HEK293 (cell line): ENCODE measurements around the gene RHOBTB3.

Experiments
- CTCF ChIA-PET: fragments of 350-600 bp; formaldehyde crosslinking; extraction: SDS; loops from one replicate; lab custom pipeline; 2021; ENCODE audit warnings: antibody characterized with exemption; lab: Yijun Ruan, JAX
- POLR2A ChIA-PET: fragments of 300-600 bp; formaldehyde crosslinking; extraction: SDS; loops from one replicate; lab custom pipeline; 2020; ENCODE audit warnings: antibody characterized with exemption, inconsistent platforms; lab: Yijun Ruan, JAX
- H3K27ac ChIP-seq: fragments of 200-500 bp; sonication (Bioruptor generic); 2 replicates; pipeline ENCODE4 v1.5.1; 2014; ENCODE audit warnings: low read depth, low read length, control low read depth, inconsistent platforms; ENCODE audit errors: extremely low read depth
- H3K36me3 ChIP-seq, 2 experiments: fragments of 200-500 bp in 1 of 2; sonication (Bioruptor generic) in 1 of 2; 1 replicate in 1 of 2; 2 replicates in 1 of 2; pipeline ENCODE4 v1.5.1; 2014 to 2017; ENCODE audit warnings: inconsistent platforms in 2 of 2, low read length in 2 of 2; ENCODE audit not compliant: control insufficient read depth in 2 of 2, insufficient read depth in 1 of 2
- H3K4me1 ChIP-seq: fragments of 200-500 bp; sonication (Bioruptor generic); 2 replicates; pipeline ENCODE4 v1.5.1; 2014; ENCODE audit warnings: mild to moderate bottlenecking, low read length, inconsistent platforms; ENCODE audit not compliant: control insufficient read depth, insufficient read depth
- H3K4me3 ChIP-seq: 2 replicates; pipeline ENCODE4 v1.5.1; 2011; ENCODE audit warnings: low read depth, mild to moderate bottlenecking, control low read depth, low read length, moderate library complexity
- H3K9me3 ChIP-seq: fragments of 200-500 bp; sonication (Bioruptor generic); 2 replicates; pipeline ENCODE4 v1.5.1; 2014; ENCODE audit warnings: low read depth, low read length, inconsistent platforms; ENCODE audit not compliant: control insufficient read depth, insufficient read depth
- HOXD13 ChIP-seq: sonication (generic); formaldehyde crosslinking; IDR thresholded peaks from 2 replicates; pipeline ENCODE4 v1.8.0; 2022; ENCODE audit warnings: missing genetic modification reagents, borderline replicate concordance
- KLF16 ChIP-seq: fragments of 450-650 bp; formaldehyde crosslinking; IDR thresholded peaks from 2 replicates; pipeline ENCODE4 v1.5.1; 2017; ENCODE audit warnings: missing biosample characterization, missing genetic modification characterization
- PATZ1 ChIP-seq: fragments of 450-650 bp; formaldehyde crosslinking; IDR thresholded peaks from 2 replicates; pipeline ENCODE4 v1.5.1; 2016; ENCODE audit warnings: missing biosample characterization, missing genetic modification characterization
- PRDM6 ChIP-seq: fragments of 450-650 bp; formaldehyde crosslinking; IDR thresholded peaks from 2 replicates; pipeline ENCODE4 v1.5.1; 2017; ENCODE audit warnings: missing biosample characterization, missing genetic modification characterization
- SCRT2 ChIP-seq: fragments of 450-650 bp; formaldehyde crosslinking; IDR thresholded peaks from 2 replicates; pipeline ENCODE4 v1.5.1; 2016; ENCODE audit warnings: missing biosample characterization, missing genetic modification characterization
- ZBTB20 ChIP-seq: fragments of 450-650 bp; formaldehyde crosslinking; IDR thresholded peaks from 2 replicates; pipeline ENCODE4 v1.5.1; 2016; ENCODE audit warnings: missing biosample characterization, missing genetic modification characterization
- ZBTB48 ChIP-seq: fragments of 450-650 bp; formaldehyde crosslinking; IDR thresholded peaks from 2 replicates; pipeline ENCODE4 v1.5.1; 2016; ENCODE audit warnings: missing biosample characterization, missing genetic modification characterization
- ZBTB7A ChIP-seq: fragments of 450-650 bp; formaldehyde crosslinking; IDR thresholded peaks from 2 replicates; pipeline ENCODE4 v1.5.1; 2016; ENCODE audit warnings: low read depth, missing biosample characterization, missing genetic modification characterization
- ZNF2 ChIP-seq: fragments of 450-650 bp; formaldehyde crosslinking; IDR thresholded peaks from 2 replicates; pipeline ENCODE4 v1.5.1; 2016; ENCODE audit warnings: missing biosample characterization, missing genetic modification characterization
- ZNF26 ChIP-seq: fragments of 450-650 bp; formaldehyde crosslinking; IDR thresholded peaks from 2 replicates; pipeline ENCODE4 v1.5.1; 2016; ENCODE audit warnings: missing biosample characterization, missing genetic modification characterization
- ZNF335 ChIP-seq: fragments of 450-650 bp; formaldehyde crosslinking; conservative IDR thresholded peaks from 2 replicates; pipeline ENCODE4 v1.5.1; 2016; ENCODE audit warnings: missing biosample characterization, missing genetic modification characterization
- ZNF518A ChIP-seq: fragments of 450-650 bp; formaldehyde crosslinking; conservative IDR thresholded peaks from 2 replicates; pipeline ENCODE4 v1.5.1; 2016; ENCODE audit warnings: low read depth, missing biosample characterization, missing genetic modification characterization
- ZNF580 ChIP-seq: fragments of 450-650 bp; formaldehyde crosslinking; IDR thresholded peaks from 2 replicates; pipeline ENCODE4 v1.5.1; 2016; ENCODE audit warnings: missing biosample characterization, missing genetic modification characterization
- ZNF777 ChIP-seq: fragments of 450-650 bp; formaldehyde crosslinking; IDR thresholded peaks from 2 replicates; pipeline ENCODE4 v1.5.1; 2017; ENCODE audit warnings: missing biosample characterization, missing genetic modification characterization, borderline replicate concordance
- ZSCAN4 ChIP-seq: fragments of 450-650 bp; formaldehyde crosslinking; IDR thresholded peaks from 2 replicates; pipeline ENCODE4 v1.5.1; 2017; ENCODE audit warnings: missing biosample characterization, missing genetic modification characterization

Gene RHOBTB3

GRCh38 chr5:95730011-95730700 is 980 bp upstream of the RHOBTB3 start:
- TF ChIP-seq ZNF580 (tag by site-specific recombination) (no peak), PATZ1 (no peak), ZNF26 (tag by site-specific recombination) (no peak), ZBTB48 (tag by site-specific recombination) (peak; percentile 18; the same call in 1 of the 2 replicates), ZNF518A (tag by site-specific recombination) (no peak), PRDM6 (peak; percentile 49), ZNF335 (tag by site-specific recombination) (peak; percentile 32; the same call in 1 of the 2 replicates)
- H3K4me3 ChIP-seq, result peak overlapping the region; percentile 93
- peaks cover 8% of the 10 kb centered on the region for H3K4me1 ChIP-seq
- H3K27ac ChIP-seq, result peak overlapping the region; percentile 93; the same call in 1 of the 2 replicates
- CTCF ChIA-PET, result interaction anchor here (0.7 to 1.9 kb wide), 7 partner anchors 51 to 116 kb away, joined by 3 to 10 read pairs (median 4); partner anchors contain the start of gene RFESD
- no peaks in the 10 kb centered on the region for H3K9me3 ChIP-seq
- H3K36me3 ChIP-seq, result peaks cover 0 to 13% of the 10 kb centered on the region in 2 experiments; a peak in 1 of 3 replicates
- POLR2A ChIA-PET, result interaction anchor here (0.7 to 3.4 kb wide), 17 partner anchors 8 to 105 kb away, joined by 3 to 34 read pairs (median 3); partner anchors contain the start of genes GLRX and RFESD

- Histone ChIP-seq H3K4me1 (peaks cover 8% of the 10 kb centered on the region), H3K9me3 (no peaks in the 10 kb centered on the region), H3K36me3 (peaks cover 7 to 16% of the 10 kb centered on the region in 2 experiments; a peak in 2 of 3 replicates), H3K4me3 (peak overlapping the region; percentile 93), H3K27ac (peak overlapping the region; percentile 93)
- CTCF ChIA-PET, result interaction anchor here (0.5 to 5.6 kb wide), 11 partner anchors 10 to 89 kb away, joined by 3 to 30 read pairs (median 4); partner anchors contain the start of gene RFESD
- POLR2A ChIA-PET, result interaction anchor here (0.9 to 3.4 kb wide), 12 partner anchors 10 to 103 kb away, joined by 3 to 34 read pairs (median 5); partner anchors contain the start of gene RFESD
- TF ChIP-seq ZNF2 (tag by site-specific recombination), result peak; percentile 76
- no peak for TF ChIP-seq ZSCAN4 (tag by site-specific recombination)
- peak; percentile 79 for TF ChIP-seq ZBTB20 (tag by site-specific recombination)
- peak; percentile 99 for TF ChIP-seq ZNF777 (tag by site-specific recombination)
- TF ChIP-seq KLF16 (tag by site-specific recombination), result no peak
- no peak; the same call in 1 of the 2 replicates for TF ChIP-seq HOXD13 (CRISPR knock-in tag)
- TF ChIP-seq SCRT2 (tag by site-specific recombination), result peak; percentile 97
- peak; percentile 73; the same call in 1 of the 2 replicates for TF ChIP-seq ZBTB7A (tag by site-specific recombination)
- TF ChIP-seq PATZ1, result peak; percentile 77
Observed at GRCh38 chr5:95731571-95732554, 727 bp downstream of the RHOBTB3 start.
